Epithelial cell of prostate (primary cell): ENCODE results near the gene PLCB3.

Experiments
- DNase-seq: peaks from one replicate; pipeline ENCODE4 v3.0.0-alpha.2; 2011; ENCODE audit warnings: low read depth, low spot score
- H3K27ac ChIP-seq: fragments of 450-650 bp; 2 replicates; pipeline ENCODE4 v1.5.1; 2017; ENCODE audit warnings: mild to moderate bottlenecking

PLCB3 gene

DNA sequence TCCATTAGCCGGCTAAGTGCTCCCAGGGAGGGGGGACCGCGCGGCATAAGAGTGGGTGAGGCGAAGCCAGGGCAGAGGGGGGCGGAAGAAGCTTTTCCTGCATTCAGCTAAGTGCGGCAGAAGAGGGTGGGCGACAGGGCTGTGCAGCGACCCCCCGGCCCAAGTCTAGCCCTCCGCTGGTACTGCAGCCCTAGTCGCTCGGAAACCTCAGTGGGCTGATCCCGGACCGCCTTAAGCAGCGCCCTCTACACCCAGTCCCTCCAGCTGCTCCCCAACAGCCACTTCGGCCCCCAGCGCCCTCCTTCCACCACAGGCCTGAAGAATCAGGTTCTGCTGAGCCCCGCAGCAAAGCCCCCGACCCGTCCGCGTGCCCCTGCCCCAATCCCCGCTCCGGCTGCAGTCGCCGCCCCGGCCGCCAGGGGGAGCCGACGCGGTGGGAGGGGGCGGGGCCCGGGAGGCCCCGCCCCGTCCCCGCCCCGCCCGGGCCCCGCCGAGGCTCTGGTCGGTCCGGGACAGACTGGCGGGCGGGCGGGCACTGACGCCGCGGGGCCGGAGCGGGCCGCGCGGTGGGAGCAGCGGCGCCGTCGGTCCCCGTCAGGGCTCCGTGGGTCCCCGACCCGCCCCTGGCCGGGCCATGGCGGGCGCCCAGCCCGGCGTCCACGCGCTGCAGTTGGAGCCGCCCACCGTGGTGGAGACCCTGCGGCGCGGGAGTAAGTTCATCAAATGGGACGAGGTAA lies at the start of gene PLCB3:
Gene PLCB3 (plus strand): TSS at position 515 of the 737 bp plus-strand sequence. CDS start 120 bp downstream, at position 635.
- H3K27ac ChIP-seq: peak within 1 kb of the TSS; percentile 71
- no peak for DNase-seq

DNA sequence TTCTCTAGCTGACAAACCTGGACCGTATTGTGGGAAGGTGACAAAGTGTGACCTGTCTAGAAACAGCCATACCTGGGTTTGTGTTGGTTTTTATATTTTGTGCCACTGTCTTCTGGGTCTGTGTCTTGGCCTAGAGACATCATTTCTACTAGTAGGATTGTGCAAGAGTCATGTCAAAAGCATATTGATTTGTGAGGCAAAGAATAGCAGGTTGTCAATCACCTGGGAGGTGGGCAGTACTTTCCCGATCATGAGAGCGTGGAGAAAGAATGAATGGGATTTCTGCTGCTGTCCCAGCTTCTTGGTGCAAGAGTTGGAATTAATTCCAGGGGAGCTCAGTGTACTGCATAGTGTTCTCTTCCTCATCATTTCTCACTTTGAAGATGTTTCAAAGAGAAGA lies 49.8 kb upstream of the PLCB3 start:
- no peak overlapping the region for H3K27ac ChIP-seq
- no peak for DNase-seq

DNA sequence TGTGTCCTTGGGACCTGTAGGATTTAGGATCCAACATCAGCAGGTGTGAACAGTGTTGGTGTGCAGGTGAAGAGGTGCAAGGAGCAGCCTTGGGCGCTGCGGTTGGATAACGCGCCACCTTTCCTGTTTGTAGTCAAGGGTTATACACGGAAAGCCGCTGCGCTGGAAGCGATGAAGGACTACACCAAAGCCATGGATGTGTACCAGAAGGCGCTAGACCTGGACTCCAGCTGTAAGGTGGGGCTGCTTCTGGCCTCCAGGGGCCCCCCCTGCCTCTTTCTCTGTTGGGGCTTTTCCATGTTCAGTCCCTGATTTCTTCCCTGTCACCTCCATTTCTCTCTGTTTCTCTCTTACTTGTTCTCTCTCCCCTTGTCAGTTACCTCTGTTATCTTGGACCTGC lies 48.3 kb upstream of the PLCB3 start:
- H3K27ac ChIP-seq: no peak overlapping the region
- DNase-seq: no peak

DNA sequence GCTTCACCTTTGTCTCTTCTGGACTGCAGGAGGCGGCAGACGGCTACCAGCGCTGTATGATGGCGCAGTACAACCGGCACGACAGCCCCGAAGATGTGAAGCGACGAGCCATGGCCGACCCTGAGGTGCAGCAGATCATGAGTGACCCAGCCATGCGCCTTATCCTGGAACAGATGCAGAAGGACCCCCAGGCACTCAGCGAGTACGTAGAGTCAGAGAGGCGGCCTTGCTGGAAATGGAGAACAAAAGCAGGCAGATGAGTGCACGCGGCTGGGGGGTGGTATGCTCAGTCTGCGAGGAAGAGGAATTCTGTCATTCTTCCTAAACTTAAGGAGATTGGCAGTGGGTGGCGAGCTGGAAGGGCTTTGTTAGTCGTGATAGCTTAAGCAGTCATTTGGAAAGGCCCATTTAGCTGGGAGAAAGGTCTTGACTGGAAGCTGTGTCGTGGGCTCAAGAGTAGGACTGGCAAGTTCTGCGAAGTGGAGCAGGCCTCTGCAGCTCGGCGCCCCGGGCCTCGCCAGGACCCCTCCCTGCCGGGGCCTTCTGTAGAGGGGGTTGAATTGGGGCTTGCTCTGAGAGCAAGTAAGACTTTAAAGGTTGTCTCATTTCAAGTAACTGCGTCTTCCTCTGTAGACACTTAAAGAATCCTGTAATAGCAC lies 47.8 kb upstream of the PLCB3 start:
- no peak for DNase-seq
- no peak overlapping the region for H3K27ac ChIP-seq

DNA sequence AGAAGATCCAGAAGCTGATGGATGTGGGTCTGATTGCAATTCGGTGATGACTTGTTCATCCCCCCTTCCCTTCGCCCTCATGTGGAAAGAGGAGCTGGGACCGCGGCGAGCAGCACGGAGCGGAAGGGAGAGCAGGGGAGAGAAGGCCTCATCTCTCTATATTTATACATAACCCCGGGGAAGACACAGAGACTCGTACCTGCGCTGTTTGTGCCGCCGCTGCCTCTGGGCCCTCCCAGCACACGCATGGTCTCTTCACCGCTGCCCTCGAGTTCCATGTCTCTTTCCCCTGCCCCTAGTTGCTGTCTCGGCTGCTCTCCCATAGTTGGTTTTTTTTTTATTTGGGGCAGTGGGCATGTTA lies 47.3 kb upstream of the PLCB3 start:
- no peak overlapping the region for H3K27ac ChIP-seq
- DNase-seq: no peak

DNA sequence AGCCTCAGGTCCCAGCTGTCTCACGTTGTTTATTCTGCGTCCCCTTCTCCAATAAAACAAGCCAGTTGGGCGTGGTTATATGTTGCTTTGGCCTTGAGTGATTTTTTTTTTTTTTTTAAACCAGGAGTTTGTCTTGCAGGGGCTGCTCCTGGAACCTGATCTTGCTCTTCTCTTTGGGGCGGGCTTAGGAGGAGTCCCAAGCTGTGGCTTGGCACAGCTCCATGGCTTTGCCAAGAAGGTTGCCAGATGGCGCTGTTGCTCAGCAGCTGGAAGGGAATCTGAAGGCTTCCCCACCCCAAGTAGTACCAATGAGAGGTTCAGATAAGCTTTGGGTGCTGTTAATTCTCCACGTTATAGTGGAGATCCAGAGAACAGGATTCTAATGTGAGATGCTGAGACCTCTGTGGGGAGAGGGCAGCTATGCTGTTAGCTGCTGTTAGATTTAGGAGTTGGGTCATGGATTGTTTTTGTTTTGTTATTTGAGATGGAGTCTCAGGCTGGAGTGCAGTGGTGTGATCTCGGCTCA lies 46.8 kb upstream of the PLCB3 start:
- no peak overlapping the region for H3K27ac ChIP-seq
- DNase-seq: peak; percentile 66

DNA sequence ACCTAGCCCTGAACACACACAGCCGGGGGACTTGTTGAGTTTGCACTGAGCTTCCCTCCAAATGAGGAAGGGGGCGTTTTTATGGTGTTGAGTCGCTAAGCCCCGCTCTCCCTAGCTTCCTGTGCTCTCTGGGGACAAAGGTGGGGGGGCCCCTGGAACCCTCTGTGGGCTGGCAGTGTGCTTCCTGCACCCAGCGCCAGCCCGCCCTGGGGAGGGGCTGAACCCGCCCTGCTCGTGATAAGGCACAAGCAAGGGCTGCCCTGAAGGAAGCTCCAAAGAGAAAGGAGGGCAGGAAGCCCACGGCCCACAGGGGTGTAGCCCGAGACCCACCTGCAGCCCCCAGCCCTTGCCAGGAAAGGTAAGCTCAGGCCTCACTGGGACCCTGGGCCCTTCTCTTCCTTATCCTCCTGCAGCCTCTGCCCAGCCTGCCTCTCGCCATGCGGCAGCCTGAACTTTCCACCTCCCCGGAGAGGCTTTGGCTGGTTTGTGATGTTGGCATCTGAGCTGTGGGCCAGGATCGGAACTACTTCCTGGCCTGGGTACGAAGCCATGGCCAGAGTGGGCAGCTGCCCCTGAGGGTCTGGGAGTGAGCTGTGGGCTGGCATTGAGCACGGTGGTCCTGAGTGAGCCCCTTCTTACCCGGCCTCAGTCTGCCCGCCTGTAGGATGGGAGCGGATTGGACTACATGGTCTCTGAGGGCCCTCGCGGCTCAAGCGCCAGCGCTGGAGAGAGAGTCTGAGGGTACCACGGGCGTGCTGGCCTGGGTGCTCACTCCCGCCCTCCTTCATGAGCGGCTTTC lies 44.7 kb upstream of the PLCB3 start, which contains the start of gene FERMT3:
Gene FERMT3 (plus strand): TSS at position 265 of the 799 bp plus-strand sequence. CDS start 644 bp downstream, outside the sequence.
- no peak within 1 kb of the TSS for H3K27ac ChIP-seq
- no peak for DNase-seq

DNA sequence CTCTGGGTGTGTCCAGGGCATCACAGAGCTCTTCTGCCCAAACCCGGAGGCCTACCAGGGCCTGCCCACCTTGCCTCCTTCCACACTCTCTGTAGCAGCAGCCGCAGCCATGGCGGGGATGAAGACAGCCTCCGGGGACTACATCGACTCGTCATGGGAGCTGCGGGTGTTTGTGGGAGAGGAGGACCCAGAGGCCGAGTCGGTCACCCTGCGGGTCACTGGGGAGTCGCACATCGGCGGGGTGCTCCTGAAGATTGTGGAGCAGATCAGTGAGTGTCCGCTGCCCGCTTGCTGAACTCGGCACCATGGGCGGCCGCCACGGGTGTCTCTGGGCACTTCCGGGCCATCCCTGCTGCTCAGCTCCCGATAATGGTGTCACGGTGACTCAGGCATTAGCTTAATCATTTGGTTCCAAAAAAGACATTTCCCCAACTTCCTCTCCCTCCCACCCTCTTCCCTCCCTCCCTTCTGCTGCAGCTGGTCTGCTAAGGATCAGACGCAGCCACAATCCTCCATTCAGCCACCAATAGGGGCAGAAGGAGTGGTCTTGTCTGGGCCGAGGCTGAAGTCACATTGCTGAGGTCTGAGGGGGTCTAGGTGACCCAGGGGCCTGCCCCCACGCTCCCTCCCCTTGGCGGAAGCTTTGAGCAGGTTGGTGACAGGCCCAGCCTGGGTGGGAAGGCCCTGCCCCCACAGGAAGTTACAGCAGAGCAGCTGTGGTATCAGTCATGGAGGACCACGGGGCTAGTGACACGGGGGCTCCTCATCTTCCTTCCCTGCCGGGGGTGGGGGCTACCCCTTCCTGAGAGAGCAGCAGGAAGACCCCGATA lies 43.9 kb upstream of the PLCB3 start:
- DNase-seq: no peak
- no peak overlapping the region for H3K27ac ChIP-seq

DNA sequence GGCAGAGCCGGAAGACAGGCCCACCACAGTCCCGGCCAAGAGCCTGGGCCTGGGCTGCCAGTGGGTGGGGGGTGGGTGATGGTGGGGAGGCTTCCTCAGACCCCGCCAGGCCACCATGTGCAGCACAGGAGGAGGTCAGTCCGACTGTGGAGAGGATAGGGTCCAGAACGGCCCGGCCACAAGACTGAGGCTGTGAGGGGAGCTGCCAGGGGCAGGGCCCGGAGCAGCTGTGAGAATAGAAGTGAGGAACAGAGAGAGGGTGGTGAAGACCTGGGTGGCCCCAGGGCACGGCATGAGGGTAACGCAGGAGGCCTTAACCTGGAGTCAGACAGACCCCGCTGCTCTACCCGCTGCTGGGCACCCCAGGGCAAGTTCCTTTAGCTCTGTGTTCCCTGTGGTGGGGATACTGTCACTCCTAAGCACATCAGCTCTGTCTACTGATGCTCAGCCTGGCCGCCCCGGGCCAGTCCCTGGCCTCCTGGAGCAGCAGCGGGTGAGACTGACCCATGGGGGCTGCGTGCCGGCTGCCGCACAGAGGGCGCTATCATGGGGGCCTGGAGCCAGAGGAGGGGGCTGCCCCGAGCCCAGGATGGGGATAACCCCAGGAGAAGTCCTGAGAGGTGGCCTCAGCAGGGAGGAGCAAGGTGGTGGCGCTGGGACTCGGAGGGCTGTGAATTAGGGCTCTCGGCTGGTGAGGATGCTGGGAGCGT lies 43.1 kb upstream of the PLCB3 start:
- DNase-seq: no peak
- H3K27ac ChIP-seq: no peak overlapping the region

DNA sequence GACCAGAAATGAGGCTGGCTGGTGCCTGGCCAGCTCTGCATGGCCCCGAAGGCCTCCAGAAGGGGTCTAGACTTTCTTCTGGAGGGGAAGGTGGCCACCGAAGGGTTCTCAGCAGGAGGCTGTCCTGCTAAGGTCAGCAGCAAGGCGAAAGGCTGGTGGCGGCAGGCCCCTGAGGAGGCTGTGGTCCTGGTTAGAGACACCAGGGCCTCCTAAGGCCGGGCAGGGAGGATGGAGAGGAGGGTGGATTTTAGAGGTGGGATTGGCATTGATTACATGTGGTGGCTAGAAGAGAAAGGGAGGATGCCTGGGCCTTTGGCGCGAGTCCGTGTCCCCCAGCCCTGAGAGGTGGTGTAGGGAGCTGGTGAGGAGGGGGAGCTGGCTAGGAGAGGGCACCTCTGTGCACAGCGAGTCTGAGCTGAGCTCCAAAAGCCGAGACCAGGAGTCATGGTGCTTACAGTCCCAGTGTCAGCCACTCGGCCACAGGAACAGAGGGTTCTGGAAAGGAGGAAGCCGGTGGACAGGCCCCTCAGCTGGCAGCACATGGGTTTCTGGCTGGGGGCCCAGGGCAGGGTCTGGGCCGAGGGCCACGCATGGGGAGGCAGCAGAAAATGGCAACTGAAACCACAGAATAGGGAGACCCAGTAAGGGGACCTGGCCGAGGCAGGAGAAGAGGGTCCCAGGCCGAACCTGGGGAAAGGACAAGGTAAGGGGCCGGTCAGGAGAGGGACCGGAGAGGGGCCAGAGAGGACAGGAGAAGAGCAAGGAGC lies 42.4 kb upstream of the PLCB3 start:
- DNase-seq: no peak
- H3K27ac ChIP-seq: no peak overlapping the region

DNA sequence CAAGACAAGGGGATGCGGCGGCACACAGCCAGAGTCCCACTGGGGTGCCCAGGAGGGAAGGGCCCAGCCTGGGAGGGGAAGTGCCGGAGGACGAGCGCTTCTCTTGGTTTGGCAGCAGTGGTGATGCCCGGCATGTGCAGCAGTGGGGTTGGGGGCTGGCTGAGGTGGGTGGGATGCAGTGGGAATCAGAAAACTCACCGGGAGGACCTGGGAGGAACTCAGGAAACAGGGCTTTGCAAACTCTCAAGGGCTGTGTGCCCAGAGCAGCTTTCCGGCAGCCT lies 41.8 kb upstream of the PLCB3 start:
- no peak overlapping the region for H3K27ac ChIP-seq
- DNase-seq: no peak

DNA sequence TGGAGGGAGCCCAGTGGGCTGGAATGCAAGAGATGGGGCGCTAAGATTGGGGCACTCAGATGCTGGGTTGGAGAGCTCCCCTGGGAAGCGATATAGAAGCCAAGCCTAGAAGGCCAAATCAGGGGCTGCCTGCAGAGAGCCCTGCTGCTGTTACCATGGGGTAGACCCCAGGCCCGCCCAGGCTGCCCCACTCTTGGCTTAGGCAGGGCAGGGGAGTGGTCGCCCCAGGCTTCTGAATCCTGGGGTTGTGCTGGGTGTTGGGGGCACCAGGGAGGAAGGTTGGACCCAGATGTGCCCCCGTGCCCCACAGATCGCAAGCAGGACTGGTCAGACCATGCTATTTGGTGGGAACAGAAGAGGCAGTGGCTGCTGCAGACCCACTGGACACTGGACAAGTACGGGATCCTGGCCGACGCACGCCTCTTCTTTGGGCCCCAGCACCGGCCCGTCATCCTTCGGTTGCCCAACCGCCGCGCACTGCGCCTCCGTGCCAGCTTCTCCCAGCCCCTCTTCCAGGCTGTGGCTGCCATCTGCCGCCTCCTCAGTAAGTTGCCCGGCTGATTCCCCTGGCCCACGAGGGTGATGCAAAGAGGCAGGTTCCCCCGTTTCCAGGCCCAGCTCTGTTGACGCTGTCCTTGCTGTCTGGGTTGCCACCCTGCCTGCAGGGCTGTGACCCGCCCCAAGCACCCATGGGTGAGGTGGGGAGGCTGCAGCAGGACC lies 40.9 kb upstream of the PLCB3 start:
- no peak for DNase-seq
- no peak overlapping the region for H3K27ac ChIP-seq

DNA sequence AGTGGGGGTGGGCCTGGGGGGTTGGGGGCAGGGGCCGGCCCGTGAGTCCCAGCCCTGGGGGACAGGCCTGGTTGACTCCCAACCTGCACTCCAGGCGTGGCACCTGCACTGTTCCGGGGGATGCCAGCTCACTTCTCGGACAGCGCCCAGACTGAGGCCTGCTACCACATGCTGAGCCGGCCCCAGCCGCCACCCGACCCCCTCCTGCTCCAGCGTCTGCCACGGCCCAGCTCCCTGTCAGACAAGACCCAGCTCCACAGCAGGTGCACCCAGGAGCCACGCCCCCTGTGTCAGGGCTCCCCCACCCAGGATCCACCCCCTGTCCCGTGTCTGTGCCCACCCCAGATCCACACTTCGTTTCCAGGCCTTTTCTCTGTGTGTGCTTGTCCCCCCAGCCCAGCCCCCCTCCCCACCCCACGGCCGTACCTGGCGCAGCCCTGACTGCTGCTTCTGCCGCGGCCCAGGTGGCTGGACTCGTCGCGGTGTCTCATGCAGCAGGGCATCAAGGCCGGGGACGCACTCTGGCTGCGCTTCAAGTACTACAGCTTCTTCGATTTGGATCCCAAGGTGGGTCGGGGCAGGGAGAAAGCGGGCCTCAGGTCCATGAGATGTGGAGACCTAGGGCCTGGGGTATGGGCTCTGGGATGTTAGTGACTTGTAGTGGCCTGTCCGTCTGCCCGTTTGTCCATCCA lies 40.0 kb upstream of the PLCB3 start:
- DNase-seq: no peak
- no peak overlapping the region for H3K27ac ChIP-seq

DNA sequence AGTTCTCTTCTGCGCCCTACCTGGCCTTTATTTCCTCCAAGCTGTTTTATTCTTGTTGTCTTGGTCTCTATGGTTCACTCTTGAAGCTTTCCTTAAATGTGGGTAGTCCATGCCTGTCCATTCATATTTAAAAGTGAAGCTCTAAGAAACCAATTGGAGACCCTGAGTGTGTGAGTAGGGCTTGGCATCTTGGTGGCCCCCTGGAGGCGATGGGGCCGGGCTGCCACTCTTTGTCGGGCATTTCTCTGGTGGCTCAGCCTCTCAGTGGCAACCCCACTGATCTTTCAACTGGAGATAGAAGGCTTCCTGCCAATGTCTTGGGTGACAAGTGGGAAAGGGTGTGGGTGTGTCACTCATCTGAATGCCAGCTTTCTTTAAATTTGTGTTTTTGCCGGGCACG lies 34.5 kb upstream of the PLCB3 start:
- no peak overlapping the region for H3K27ac ChIP-seq
- no peak for DNase-seq

DNA sequence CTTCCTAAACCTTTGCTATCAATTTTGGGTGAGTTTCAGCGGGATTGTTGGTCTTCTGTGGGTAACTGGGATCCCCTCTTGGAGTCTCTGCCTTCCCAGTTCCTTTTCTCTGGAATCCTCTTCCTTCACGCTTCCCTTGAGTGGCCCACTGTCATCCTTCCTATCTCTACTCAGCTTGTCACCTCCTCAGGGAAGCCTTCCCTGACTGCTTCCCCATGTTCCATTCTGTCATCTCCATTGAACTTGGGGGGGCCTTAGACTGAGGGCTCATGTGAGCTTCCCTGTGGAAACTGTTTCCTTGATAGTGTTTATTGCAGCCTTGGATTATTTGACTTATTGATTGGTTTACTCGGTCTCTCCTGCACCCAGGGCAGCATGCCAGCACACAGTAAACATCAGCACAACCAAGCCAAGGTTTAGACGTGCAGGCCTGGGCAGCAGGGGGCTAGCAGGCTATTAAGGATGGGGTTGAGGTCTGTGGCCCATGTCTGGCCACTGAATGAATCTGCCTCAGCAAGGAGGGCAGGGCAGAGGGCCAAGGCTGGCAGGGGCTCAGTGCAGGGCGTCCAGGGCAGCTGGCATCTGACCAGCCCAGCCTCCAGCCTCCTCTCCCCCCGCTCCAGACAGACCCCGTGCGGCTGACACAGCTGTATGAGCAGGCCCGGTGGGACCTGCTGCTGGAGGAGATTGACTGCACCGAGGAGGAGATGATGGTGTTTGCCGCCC lies 32.5 kb upstream of the PLCB3 start:
- H3K27ac ChIP-seq: no peak overlapping the region

DNA sequence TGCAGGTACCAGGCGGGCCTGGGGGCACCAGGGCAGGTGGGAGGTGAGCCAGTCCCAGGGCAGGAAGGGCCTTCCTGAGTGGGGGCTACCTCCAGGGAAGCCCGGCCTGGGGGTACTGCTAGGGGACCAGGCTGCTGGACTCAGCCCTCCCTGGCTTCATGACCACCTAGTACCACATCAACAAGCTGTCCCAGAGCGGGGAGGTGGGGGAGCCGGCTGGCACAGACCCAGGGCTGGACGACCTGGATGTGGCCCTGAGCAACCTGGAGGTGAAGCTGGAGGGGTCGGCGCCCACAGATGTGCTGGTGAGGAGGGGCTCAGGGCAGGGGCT lies 32.0 kb upstream of the PLCB3 start:
- DNase-seq: no peak
- H3K27ac ChIP-seq: no peak overlapping the region

More for the DNA sequence above, 32.5 kb upstream of the PLCB3 start:
- no peak for DNase-seq

DNA sequence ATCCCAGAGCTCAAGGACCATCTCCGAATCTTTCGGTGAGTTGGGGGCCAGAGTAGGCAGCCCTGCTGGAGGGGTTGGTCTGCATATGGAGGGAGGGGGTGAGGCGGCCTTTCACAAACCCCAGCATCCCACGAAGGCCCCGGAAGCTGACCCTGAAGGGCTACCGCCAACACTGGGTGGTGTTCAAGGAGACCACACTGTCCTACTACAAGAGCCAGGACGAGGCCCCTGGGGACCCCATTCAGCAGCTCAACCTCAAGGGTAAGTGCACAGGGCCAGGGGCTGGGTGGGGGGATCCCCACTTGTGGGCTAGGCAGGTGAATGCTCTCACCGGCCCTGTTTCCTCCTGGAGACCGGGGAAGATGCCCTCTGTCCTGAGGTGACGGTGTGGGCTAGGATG lies 31.6 kb upstream of the PLCB3 start:
- H3K27ac ChIP-seq: no peak overlapping the region
- DNase-seq: no peak
